GM18867 (cell line): ENCODE data around the gene SLC39A11.
"Not testable (repeated sequence)": the region's sequence is repeated elsewhere in the genome, so short reads cannot be mapped to it uniquely, and the experiment has no call there.

Experiments
- ATAC-seq: cut with Tn5 transposase; IDR thresholded peaks from one replicate; pipeline ENCODE4 v1.9.1; 2021; ENCODE audit warnings: mild to moderate bottlenecking, moderate library complexity; ENCODE audit not compliant: unreplicated experiment

Gene SLC39A11

DNA sequence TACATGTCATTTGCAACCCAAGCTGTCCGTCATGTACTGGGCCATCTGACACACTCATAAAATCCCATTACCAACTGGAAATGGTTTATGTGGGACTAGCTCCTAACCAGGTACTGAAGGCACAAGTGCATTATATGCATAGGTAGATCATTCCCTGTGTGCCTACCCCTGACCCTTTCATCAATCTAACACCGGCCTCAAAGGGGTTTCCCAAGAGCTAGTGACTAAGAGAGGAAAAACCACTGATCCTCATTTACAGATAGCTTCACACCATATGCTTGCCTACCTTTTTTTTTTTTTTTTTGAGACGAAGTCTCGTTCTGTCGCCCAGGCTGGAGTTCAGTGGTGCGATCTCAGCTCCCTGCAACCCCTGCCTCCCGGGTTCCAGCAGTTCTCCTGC lies 449.8 kb downstream of the SLC39A11 start:
- no peak for ATAC-seq

DNA sequence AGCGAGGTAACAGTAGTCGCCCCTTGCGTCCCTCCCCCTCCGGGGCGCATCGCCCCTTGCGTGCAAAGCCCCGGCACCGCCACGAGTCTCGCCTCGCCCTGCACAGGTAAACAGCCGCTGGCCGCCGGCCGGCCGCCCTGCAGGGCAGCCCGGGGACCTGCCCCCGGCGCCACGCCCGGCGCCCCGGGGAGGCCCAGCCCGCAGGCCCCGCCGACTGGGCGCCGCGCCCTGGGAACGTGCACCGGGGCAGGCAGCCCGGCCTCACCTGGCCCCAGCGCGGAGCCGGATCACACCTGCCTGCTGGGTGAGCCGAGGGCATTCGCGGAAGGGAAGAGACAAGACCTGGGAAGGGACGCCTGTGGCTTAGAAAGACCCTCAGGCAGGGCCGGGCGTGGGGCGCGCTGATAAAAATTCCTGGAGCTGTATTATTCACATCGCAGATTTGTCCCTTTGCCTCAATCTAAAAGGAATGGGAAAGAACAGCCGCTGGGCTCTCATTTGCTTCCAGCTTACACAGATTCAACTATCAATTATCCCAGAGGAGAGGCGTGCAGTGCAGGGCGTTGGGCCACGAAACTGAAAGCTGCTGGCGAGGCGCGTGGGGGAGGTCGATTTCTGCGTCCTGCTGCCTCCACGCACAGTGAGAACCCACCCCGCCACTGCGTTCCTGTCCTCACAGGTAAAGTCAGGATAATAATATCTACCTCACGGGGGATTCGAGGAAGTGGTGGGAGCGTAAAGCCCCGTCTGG lies 451.9 kb downstream of the SLC39A11 start:
- no peak for ATAC-seq

DNA sequence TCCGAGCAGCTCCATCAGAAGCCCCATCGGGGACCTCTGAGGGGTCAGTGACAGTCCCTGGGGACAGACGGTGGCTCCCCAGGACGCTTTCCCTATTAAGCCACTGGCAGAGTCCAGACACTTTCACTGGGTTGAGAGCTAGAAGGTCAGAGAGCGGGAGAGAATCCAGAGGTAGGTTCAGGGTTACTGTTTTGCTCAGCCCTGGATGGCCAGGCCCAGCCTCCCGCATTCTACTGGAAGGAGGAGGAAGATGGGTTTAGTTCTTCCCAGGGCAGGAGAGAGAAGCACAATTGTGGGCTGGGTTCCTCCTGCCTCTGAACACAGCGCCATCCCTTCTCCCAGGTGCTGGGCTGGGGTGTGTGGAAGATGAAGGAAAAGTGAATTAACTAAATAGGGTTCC lies 452.8 kb downstream of the SLC39A11 start:
- no peak for ATAC-seq

DNA sequence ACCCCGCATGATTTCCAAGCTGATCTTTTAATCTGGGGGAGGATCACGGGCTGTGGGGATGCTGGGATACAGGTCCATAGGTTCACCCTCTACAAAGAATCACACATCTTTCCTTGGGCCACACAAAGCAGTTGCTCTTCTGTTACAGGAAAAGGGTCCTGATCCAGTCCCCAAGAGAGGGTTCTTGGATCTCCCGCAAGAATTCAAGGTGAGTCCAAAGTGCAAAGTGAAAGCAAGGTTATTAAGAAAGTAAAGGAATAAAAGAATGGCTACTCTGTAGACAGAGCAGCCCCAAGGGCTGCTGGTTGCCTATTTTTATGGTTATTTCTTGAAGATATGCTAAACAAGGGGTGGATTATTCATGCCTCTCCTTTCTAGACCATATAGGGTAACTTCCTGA lies 453.6 kb downstream of the SLC39A11 start:
- ATAC-seq, result not testable (repeated sequence)

DNA sequence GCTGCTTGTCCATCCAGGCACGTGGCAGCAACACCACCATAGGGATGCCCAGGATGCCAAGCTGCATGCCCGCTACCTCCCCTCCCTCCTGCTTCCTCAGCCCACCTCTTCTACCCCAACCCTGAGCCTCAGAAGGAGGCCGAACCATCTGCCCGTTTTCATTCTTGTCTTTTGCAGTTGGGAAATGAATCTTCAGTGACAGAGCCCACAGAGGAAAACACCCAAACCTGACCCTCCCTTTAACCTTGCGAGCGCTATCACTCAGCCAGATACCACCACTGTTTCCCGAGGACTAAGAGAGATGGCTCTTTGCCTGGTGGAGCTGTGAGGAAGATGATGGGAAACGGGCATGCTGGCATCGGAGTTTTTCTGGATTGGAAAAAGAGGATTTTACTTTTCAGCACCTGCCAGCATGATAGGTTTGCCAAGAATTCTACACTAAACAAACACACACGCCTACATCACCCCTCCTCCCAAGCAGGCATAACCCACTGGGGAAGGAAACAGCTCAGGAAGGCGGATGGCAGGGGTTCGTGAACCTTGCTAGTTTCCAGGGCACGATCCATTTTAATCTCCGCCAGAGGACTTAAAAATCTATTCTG lies 457.4 kb downstream of the SLC39A11 start:
- no peak for ATAC-seq

DNA sequence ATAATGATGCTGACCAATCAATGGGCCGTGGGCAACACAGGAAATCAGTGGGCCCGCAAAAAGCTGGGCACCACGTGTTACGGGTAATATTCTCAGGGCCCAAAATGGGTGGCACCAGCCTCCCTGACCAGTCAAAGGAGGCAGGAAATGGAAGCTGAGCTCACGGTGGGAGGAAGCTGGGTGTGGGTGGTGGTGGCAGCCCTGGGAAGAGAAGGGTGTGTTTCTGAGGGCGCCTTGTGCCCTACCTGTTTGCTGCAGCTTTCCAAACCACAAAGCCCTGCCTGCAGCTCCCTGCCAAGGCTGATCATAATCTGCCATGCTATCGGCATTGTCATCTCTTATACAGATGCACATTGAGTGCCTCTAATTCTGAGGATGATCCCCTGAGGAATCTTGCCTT lies 457.9 kb downstream of the SLC39A11 start:
- no peak for ATAC-seq

DNA sequence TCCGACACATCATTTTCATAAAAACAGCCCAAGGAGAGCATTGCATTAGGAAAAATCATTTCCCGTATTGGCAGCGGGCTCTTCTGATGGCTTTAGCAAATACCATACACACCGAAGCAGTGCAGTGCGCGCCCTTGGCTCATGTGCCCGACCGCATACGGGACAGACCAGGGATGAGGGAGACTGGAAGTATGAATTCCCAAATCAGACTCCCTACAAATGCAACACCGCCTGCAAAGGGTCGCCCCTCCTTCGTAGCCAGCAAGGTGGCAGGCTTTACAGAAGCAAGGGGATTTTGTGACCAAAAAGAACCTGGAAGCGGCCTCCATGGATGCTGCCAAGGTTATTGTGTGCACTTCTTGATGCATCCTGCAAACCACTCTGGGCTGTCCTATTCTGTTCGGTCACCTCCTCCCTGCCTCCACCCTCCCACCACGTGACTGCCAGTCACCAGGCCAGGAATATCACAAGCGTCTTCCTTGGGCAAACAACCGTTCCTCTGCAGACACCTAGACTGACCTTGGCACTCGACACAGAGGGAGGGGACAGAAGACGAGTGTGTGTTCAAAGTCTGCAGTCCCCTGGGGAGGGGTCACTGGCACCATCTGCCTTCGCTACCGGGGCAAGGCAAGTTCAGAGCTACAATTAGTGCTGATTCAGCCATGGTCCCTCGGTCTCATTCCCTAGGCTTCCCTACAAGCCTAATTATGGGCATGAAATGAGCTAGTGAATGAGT lies 460.4 kb downstream of the SLC39A11 start:
- ATAC-seq, result no peak

DNA sequence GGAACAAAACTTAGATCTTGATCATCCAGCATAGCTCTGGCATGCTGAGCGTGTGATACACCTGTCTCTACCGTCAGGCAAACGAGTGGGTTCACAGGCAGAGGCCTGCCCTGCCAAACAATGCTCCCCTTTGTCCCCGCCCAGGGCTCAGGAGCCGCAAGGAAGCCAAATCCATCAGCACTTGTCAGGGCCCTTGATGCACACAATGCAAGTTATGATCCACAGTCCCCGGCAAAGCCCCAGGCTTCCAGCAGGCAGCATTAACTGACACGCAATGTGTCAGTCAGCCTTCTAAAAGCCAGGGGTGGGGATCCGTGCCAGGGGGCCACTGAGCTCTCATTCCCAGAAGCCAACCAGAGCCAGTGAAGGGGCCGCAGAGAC lies 460.9 kb downstream of the SLC39A11 start:
- no peak for ATAC-seq

DNA sequence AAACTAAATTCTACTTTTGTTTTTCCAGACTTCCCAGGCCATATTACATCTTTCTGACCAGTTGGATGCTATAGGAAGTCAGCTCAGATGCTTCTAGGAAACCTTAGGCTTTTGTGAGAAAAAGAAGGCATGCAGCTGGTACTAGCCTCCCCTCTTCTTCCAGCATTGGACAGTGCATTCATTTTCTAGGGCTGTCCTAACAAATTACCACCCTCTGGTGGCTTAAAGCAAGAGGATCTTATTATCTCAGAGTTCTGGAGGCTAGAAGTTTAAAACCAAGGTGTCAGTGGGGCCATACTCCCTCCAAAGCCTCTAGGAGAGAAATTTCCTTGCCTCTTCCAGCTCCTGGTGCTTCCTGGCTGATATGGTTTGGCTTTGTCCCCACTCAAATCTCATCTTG lies 467.8 kb downstream of the SLC39A11 start:
- no peak for ATAC-seq

DNA sequence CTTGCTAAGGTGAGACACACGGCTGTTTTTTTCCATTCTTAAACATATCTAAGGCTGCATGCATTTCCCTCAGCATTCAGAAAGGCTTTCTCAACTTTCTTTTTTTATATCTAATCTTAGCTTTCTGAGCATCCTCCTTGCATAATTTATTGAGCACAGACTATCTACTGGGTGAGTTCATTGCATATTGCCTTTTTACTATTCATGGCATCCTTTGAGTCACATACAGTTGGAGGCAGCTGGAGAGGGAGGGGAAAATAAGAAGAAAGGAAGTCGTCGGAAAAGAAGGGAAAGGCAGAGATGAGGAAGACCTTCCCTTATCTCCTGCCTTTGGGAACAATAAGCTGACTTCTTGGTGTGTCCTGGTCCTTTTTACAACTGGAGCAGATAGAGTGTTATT lies 468.3 kb downstream of the SLC39A11 start:
- no peak for ATAC-seq

DNA sequence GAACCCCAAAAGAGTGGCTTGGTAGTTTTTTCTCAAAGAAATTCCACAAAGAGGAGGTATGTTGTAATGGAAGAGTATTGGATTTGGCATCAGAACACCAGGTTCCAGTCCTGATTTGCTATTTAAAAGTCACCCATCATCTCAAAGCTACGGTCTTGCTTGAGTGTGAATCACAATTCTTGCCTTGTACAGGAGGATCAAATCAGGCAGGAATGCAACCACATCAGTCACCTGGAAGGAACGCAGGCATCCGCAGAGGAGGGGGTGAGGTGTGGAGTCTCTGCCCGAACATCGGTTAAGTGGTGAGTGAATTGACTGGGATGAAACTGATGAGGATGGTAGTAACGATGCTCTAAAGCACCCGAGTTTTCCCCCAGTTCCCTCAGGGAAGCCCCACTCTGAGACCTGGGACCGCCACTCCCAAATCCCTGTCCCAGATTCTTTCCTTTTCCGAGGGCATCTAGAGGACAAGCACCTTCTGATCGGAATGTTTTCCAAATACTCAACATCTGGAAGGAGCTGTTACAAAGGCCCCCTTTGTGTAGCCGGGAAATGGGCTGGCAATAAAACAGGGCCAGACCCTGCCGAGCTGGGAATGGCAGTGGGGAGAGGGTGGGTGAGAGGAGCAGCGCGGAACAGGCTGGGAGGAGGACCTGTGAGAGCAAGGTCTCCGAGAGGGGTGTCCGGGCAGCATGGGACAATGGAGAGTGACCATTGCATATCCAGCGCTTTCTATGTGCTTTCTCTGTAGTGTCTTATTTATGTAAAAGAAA lies 469.6 kb downstream of the SLC39A11 start:
- no peak for ATAC-seq

DNA sequence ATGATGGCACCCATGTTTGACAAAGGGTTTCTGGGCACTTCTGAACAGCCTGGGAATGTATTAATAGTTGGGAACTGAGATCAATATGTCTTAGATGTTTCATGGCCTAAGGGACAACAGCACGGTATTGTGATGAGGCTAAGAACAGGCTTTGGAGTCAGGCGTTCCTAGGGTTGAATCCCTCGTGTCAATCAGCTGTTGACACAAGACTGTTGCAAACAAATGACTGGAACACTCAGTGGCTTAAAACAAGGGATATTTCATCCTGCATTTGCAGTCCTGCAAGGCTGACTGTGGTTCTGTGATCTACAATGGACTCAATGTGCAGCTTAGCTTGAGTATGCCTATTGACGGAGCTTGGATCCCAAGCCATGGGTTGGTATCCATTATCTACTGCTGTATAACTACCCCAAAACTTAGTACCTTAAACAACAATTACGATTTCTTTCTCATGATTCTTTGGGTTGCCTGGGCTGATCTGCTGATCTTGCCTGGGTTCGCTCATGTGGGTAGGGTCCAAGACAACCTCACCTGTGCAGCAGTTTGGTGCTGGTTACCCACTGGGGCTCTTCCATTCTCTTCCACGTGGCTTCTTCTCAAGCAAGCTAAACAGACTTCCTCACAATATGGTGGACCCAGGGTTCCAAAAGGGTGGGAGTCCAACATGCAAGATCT lies 472.4 kb downstream of the SLC39A11 start:
- no peak for ATAC-seq

DNA sequence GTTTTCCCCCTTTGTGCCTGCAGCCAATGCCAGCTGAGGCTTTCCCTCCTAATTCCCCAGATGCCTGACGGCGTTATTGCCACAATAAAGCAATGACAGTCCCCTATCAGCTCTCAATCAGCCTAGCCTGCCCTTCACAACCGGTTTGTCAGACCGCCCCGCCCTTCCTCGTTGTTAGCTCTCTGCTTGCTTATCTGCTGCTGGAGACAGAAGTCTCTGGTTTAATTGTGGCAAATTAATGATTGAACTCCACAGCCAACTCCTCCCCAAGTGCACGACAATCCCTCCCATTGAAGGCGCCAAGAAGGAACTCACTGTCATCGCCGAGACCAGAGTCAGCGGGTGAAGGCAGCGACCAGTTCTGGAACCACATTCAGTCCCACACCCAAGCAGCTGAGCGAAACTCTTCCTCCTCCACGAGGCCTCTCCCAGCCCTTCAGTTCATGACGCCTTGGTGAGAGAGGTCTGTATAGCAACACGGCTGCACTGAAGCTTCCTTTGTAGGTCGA lies 474.4 kb downstream of the SLC39A11 start:
- peak; percentile 72 for ATAC-seq

DNA sequence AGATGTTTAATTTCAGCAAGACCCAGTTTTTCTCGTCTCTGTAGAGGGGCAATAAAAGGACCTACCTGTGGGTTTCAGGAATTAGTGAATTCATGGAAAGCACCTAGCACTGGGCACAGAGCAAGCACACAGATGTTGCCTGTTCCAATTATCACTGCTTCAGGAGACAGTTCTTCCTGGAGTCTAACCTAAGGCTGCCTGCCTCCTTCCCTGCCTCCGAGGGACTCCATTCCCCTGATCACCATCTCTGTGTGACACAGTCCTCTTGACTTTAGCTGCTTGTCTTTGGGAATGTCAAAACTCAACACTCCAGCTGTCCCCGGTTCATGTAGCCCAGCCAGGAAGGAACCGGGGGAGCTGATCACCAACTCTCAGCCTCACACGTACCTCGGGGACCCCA lies 474.9 kb downstream of the SLC39A11 start:
- no peak for ATAC-seq

DNA sequence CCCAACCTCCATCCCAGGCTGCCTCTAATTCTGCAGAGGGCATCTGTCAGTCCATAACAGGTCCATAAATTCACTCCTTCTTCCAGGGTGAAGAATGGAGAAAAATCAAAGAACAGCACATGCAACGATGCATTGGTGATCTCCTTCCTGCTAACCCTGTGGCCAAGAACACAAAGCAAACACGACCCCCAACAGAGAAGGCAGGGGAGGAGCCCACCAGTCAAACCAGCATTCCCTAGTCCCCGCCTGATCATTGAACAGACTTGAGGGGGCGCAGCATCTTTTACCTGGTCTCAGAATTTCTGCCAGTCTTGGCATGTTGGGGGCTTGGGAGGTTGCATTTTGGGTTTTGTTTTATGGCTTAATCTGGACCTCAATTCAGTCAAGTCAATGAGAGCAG lies 476.0 kb downstream of the SLC39A11 start:
- no peak for ATAC-seq

DNA sequence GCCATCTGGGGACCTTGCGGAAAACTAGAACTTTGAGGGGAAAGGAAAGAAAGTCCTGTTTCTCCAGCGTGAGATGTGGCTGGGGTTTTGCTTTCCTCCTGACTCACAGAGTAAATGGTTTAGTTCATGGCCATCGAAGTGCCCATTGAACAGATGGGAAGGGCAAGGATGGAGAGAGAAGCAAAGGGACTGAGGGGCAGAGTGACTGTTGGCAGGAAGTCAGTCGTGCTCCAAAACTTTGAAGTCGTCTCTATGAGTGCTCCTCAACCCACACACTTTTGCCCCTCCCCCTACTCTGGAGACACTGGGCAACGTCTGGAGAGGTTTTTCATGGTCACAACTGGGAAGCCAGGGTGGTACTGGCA lies 476.9 kb downstream of the SLC39A11 start:
- ATAC-seq, result no peak

DNA sequence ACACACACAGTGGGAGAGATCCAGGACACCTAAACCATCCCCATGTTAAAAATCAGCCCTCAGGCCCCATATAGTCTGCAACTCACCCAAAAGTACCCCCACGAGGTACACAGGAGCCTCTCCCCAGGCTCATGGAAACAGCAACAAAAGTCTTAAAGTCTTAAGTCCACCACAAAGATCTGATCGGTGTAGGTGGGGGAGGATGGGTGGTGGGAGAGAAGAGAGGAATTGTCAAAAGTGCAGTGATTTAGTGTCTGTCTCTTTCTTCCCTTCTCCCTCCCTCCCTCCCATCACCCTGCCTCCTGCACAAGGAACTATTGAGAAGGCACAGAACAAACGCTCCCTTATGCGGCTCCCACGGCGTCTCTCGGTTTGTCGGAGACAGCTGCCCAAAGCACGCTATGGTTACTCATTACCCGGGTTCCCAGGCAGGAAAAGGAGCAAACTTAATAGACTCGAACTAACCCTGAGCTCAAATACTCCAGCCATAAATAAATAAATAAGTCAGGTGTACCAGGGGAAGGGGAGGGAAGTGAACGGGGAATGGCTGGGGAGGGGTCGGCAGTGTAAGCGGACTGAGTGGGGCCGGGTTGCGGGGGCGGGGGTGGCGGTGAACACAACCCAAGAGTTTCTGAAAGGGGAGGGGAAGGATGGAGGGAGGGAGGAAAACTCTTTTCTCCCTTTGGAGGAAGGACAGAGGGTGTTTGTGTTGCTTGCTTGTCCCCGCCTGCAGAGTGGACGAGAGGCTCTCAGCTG lies 477.4 kb downstream of the SLC39A11 start:
- no peak for ATAC-seq

DNA sequence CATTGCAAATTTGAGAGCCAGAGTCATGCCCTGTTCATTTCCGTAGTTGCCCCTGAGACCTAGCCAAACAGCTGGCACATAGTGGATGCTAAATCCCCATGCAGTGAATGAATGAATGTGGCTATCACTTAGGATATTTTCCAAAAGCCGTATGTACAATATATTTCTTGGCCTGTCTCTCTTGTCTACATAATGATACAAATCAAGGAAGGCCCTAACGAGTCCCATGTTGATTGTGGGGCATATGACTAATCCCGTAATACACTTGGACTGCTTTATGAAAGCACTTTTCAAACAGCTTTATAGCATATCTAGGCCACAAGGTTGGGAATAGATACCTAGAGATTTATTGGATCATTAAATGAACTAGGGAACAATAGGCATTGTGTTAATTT lies 478.0 kb downstream of the SLC39A11 start:
- no peak for ATAC-seq

DNA sequence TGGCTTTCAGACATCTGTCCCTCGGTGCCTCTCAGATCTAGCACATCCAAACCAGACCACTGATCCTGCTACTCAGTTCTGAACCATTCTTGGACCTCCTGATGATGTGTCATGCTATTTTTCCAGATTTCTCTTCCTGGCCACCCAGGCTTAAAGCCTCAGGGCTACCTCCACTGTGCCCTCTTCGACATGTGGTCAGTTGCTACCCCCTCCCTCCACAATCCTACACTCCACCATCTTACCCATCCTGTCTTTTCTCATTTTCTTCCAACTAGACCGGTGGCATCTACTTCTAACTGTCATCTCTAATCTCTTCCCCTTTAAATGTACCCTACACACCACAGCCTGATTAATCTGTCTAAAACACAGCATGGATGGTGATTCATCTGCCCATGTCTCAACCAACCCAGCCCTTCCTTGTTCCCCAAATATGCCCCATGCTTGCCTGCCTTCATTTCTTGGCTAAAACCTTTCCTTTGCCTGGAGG lies 478.6 kb downstream of the SLC39A11 start:
- no peak for ATAC-seq

DNA sequence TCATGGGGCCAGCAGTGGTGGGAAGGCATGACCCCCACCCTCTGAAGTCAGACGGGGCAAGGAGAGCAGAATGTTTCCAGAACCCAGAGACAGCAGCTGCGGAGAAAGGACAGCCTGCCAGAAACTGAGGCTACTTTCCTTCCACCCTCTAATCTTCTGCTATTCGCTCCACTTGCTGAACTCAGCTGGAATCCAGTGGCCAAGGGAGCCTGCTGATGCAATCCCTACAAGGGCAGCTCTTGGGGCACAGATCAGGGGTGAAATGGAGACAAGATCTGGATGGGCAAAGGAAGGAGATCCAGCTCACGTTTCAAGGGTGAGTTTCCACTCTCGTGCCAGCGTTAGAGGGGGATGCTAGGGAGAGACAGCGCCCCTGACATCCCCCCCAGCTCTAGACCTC lies 479.1 kb downstream of the SLC39A11 start:
- no peak for ATAC-seq
